MM.1S (cell line): ENCODE results near the gene MAFF.

Experiments
- DNase-seq: peaks from one replicate; pipeline ENCODE4 v3.0.0-alpha.2; 2015
- H2AFZ ChIP-seq: fragments of 300-600 bp; sonication (generic); 2 replicates; pipeline ENCODE4 v1.6.0; 2016; ENCODE audit warnings: antibody characterized with exemption, low read length
- H3F3A ChIP-seq: fragments of 300-600 bp; sonication (generic); 2 replicates; pipeline ENCODE4 v1.6.1; 2016; ENCODE audit warnings: mild to moderate bottlenecking, antibody characterized with exemption, low read length, moderate library complexity, mixed read lengths; ENCODE audit not compliant: insufficient read depth
- H3K27ac ChIP-seq: fragments of 300-600 bp; sonication (generic); 2 replicates; pipeline ENCODE4 v1.5.1; 2016; ENCODE audit warnings: mild to moderate bottlenecking, low read length
- H3K27me3 ChIP-seq: fragments of 300-600 bp; sonication (generic); replicated peaks from 2 replicates; pipeline ENCODE4 v1.6.0; 2016; ENCODE audit warnings: low read length; ENCODE audit not compliant: insufficient read depth
- H3K36me3 ChIP-seq: fragments of 300-600 bp; sonication (generic); replicated peaks from 2 replicates; pipeline ENCODE4 v1.6.1; 2016; ENCODE audit warnings: mild to moderate bottlenecking, low read length, mixed read lengths; ENCODE audit not compliant: insufficient read depth
- H3K4me1 ChIP-seq: fragments of 300-600 bp; sonication (generic); 2 replicates; pipeline ENCODE4 v1.6.1; 2016; ENCODE audit warnings: low read length, mixed read lengths
- H3K4me2 ChIP-seq: fragments of 300-600 bp; sonication (generic); 2 replicates; pipeline ENCODE4 v1.6.0; 2016; ENCODE audit warnings: low read depth, low read length
- H3K4me3 ChIP-seq: fragments of 300-600 bp; sonication (generic); 2 replicates; pipeline ENCODE4 v1.5.1; 2016; ENCODE audit warnings: low read length, mixed read lengths
- H3K79me2 ChIP-seq: fragments of 300-600 bp; sonication (generic); 2 replicates; pipeline ENCODE4 v1.6.1; 2016; ENCODE audit warnings: mixed run types, low read length, mixed read lengths
- H3K9ac ChIP-seq: fragments of 300-600 bp; sonication (generic); 2 replicates; pipeline ENCODE4 v1.6.1; 2016; ENCODE audit warnings: low read length, mixed read lengths
- H3K9me2 ChIP-seq: fragments of 300-600 bp; sonication (generic); replicated peaks from 2 replicates; pipeline ENCODE4 v1.6.1; 2016; ENCODE audit warnings: mild to moderate bottlenecking, low read length, mixed read lengths; ENCODE audit not compliant: insufficient read depth
- H3K9me3 ChIP-seq: fragments of 300-600 bp; sonication (generic); replicated peaks from 2 replicates; pipeline ENCODE4 v1.6.1; 2016; ENCODE audit warnings: mild to moderate bottlenecking, low read length, mixed read lengths; ENCODE audit not compliant: insufficient read depth
- H4K20me1 ChIP-seq: fragments of 300-600 bp; sonication (generic); 2 replicates; pipeline ENCODE4 v1.6.1; 2016; ENCODE audit warnings: mild to moderate bottlenecking, low read length, moderate library complexity, mixed read lengths; ENCODE audit not compliant: insufficient read depth
- CTCF ChIP-seq: fragments of 300-600 bp; sonication (generic); IDR thresholded peaks from 2 replicates; pipeline ENCODE4 v1.5.1; 2016; ENCODE audit warnings: antibody characterized with exemption, low read length, mixed read lengths
- EZH2 ChIP-seq: fragments of 300-600 bp; sonication (generic); optimal IDR thresholded peaks from 2 replicates; pipeline ENCODE3; 2017; ENCODE audit warnings: low read depth, mild to moderate bottlenecking, antibody characterized with exemption, low read length, mixed read lengths
- EZH2phosphoT487 ChIP-seq: fragments of 300-600 bp; sonication (generic); IDR thresholded peaks from 2 replicates; pipeline ENCODE4 v1.6.1; 2018; ENCODE audit warnings: antibody characterized with exemption, low read length

The MAFF gene

GRCh38 chr22:38162881-38163843 lies 38.6 kb upstream of the MAFF start:
- Histone ChIP-seq H2AFZ (no peak overlapping the region), H3K9me2 (no peaks in the 10 kb centered on the region), H3K4me3 (no peak overlapping the region), H3K9me3 (no peaks in the 10 kb centered on the region), H3F3A (0 out of 2 replicates have a peak, but pooled peaks cover 7% of the 10 kb centered on the region), H4K20me1 (no peaks in the 10 kb centered on the region), H3K79me2 (no peaks in the 10 kb centered on the region), H3K4me2 (no peak overlapping the region), H3K27me3 (no peaks in the 10 kb centered on the region), H3K9ac (no peak overlapping the region), H3K27ac (no peak overlapping the region), H3K36me3 (no peaks in the 10 kb centered on the region), H3K4me1 (peaks cover 15% of the 10 kb centered on the region)
- TF ChIP-seq CTCF: no peak
- no peak for TF ChIP-seq EZH2
- TF ChIP-seq EZH2phosphoT487: no peak
- DNase-seq: no peak

- Histone ChIP-seq H3K4me2 (no peak overlapping the region), H3K9me2 (no peaks in the 10 kb centered on the region), H3K9me3 (no peaks in the 10 kb centered on the region), H3K36me3 (no peaks in the 10 kb centered on the region), H4K20me1 (no peaks in the 10 kb centered on the region), H3K27ac (no peak overlapping the region), H3K4me3 (no peak overlapping the region), H3K79me2 (no peaks in the 10 kb centered on the region), H3K4me1 (peaks cover 15% of the 10 kb centered on the region), H3K27me3 (no peaks in the 10 kb centered on the region), H3F3A (0 out of 2 replicates have a peak, but pooled peaks cover 7% of the 10 kb centered on the region), H3K9ac (no peak overlapping the region), H2AFZ (no peak overlapping the region)
- TF ChIP-seq CTCF: no peak
- TF ChIP-seq EZH2phosphoT487: no peak
- no peak for DNase-seq
Measured at GRCh38 chr22:38163844-38164550, 37.8 kb upstream of the MAFF start.

DNA sequence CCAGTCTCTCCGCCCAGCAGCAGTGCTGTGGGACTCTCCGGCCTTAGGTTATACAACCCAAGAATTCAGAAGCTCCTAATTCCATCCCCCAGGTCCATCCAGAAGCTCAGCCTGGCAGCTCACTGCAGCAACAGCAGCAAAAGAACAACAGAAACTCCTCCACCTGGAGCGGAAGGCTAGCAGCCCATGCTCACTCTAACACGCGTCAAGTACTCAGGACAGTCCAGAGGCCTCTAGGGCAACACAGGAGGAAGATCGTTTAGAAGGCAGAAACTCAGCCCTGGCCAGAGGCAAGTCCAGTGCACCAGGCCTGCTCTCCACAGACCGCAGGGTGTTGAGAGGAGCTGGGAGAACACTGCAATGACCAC lies 37.3 kb upstream of the MAFF start:
- H3K36me3 ChIP-seq: no peaks in the 10 kb centered on the region
- H3K27me3 ChIP-seq: no peaks in the 10 kb centered on the region
- no peak overlapping the region for H3K4me3 ChIP-seq
- H3K9ac ChIP-seq: no peak overlapping the region
- H3K4me2 ChIP-seq: no peak overlapping the region
- H3K9me3 ChIP-seq: no peaks in the 10 kb centered on the region
- H3F3A ChIP-seq: 0 out of 2 replicates have a peak, but pooled peaks cover 7% of the 10 kb centered on the region
- H3K9me2 ChIP-seq: no peaks in the 10 kb centered on the region
- H4K20me1 ChIP-seq: no peaks in the 10 kb centered on the region
- no peak overlapping the region for H2AFZ ChIP-seq
- H3K27ac ChIP-seq: no peak overlapping the region
- TF ChIP-seq CTCF: no peak
- no peak for TF ChIP-seq EZH2
- TF ChIP-seq EZH2phosphoT487: no peak
- DNase-seq: no peak
- no peaks in the 10 kb centered on the region for H3K79me2 ChIP-seq
- H3K4me1 ChIP-seq: peaks cover 15% of the 10 kb centered on the region
